ENCODE data around the gene CCDC137.

DNA sequence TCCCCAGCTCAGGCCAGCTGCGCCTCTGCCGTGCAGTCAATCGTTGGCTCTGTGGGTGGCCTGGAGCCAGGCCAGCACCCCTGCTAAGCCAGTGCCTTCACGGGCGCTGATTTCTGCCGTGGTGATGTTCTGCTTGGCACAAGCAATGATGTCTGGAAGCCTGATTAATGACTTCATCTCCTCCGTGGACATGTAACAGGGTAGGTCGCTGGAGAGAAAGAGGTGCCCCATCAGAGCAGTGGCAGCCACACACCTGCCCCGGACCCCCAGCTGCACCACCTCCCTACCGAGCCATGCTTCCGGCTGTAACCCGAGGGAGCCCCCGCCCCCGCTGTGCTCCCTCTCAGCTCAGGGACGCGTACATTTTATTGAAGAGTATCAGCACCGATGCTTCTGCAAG lies 15.1 kb downstream of the CCDC137 start:
- TF ChIP-seq EZH2phosphoT487 (IDR thresholded peaks at IDR 0.05), result no peak
- TF ChIP-seq, protein P1, sequence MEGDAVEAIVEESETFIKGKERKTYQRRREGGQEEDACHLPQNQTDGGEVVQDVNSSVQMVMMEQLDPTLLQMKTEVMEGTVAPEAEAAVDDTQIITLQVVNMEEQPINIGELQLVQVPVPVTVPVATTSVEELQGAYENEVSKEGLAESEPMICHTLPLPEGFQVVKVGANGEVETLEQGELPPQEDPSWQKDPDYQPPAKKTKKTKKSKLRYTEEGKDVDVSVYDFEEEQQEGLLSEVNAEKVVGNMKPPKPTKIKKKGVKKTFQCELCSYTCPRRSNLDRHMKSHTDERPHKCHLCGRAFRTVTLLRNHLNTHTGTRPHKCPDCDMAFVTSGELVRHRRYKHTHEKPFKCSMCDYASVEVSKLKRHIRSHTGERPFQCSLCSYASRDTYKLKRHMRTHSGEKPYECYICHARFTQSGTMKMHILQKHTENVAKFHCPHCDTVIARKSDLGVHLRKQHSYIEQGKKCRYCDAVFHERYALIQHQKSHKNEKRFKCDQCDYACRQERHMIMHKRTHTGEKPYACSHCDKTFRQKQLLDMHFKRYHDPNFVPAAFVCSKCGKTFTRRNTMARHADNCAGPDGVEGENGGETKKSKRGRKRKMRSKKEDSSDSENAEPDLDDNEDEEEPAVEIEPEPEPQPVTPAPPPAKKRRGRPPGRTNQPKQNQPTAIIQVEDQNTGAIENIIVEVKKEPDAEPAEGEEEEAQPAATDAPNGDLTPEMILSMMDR (IDR thresholded peaks at IDR 0.05), result no peak
- TF ChIP-seq EZH2 (IDR thresholded peaks at IDR 0.05), result no peak

Measured in neural progenitor cell (in vitro differentiated cells).